H9 (cell line): Measurements from ENCODE around the gene RANBP6. TPM values are rescaled to one million over a fixed set of nuclear protein-coding genes. Genes with fewer than 3 reads are reported as not detected.
A peak's percentile ranks its signal among the peaks of the same experiment; 100 is the strongest.

Experiments used
- DNase-seq: peaks from one replicate; pipeline ENCODE4 v3.0.0-alpha.2; 2017
- H2AFZ ChIP-seq: one replicate; pipeline ENCODE4 v1.6.1; 2013; ENCODE audit warnings: mild to moderate bottlenecking, low read length, control low read depth, moderate library complexity
- H2AK5ac ChIP-seq: 2 replicates; pipeline ENCODE4 v1.6.1; 2013; ENCODE audit warnings: low read length, control low read depth, mixed read lengths; ENCODE audit not compliant: insufficient read length
- H2BK120ac ChIP-seq: one replicate; pipeline ENCODE4 v1.6.1; 2013; ENCODE audit warnings: low read depth, mild to moderate bottlenecking, low read length, control low read depth, inconsistent platforms; ENCODE audit not compliant: poor library complexity, severe bottlenecking
- H2BK12ac ChIP-seq: 2 replicates; pipeline ENCODE4 v1.6.1; 2013; ENCODE audit warnings: low read length, control low read depth, mixed read lengths, low read depth; ENCODE audit not compliant: insufficient read length
- H2BK15ac ChIP-seq: 2 replicates; pipeline ENCODE4 v1.6.1; 2013; ENCODE audit warnings: low read depth, low read length, control low read depth
- H2BK20ac ChIP-seq: one replicate; pipeline ENCODE4 v1.6.1; 2013; ENCODE audit warnings: low read depth, mild to moderate bottlenecking, low read length, control low read depth, inconsistent platforms; ENCODE audit not compliant: poor library complexity, severe bottlenecking
- H2BK5ac ChIP-seq: 2 replicates; pipeline ENCODE4 v1.6.1; 2013; ENCODE audit warnings: low read length, control low read depth, mixed read lengths; ENCODE audit not compliant: insufficient read length
- H3K14ac ChIP-seq: 2 replicates; pipeline ENCODE4 v1.6.1; 2013; ENCODE audit warnings: low read length, control low read depth; ENCODE audit not compliant: insufficient read depth
- H3K18ac ChIP-seq: 2 replicates; pipeline ENCODE4 v1.6.1; 2013; ENCODE audit warnings: low read depth, mild to moderate bottlenecking, mixed read lengths, low read length, control low read depth; ENCODE audit not compliant: insufficient read length
- H3K23ac ChIP-seq: 2 replicates; pipeline ENCODE4 v1.6.1; 2013; ENCODE audit warnings: low read length, control low read depth, mixed read lengths, low read depth; ENCODE audit not compliant: insufficient read length
- H3K23me2 ChIP-seq: 2 replicates; pipeline ENCODE4 v1.6.1; 2013; ENCODE audit warnings: low read depth, mild to moderate bottlenecking, mixed read lengths, low read length, control low read depth; ENCODE audit not compliant: insufficient read length, poor library complexity, severe bottlenecking
- H3K27ac ChIP-seq: 2 replicates; pipeline ENCODE4 v1.5.1; 2013; ENCODE audit warnings: low read length, control low read depth, mixed read lengths, low read depth; ENCODE audit not compliant: insufficient read length
- H3K27me3 ChIP-seq: 2 replicates; pipeline ENCODE4 v1.6.1; 2013; ENCODE audit warnings: low read length, control low read depth, inconsistent platforms; ENCODE audit not compliant: insufficient read depth
- H3K4ac ChIP-seq: 2 replicates; pipeline ENCODE4 v1.6.1; 2013; ENCODE audit warnings: low read depth, mild to moderate bottlenecking, control low read depth, inconsistent platforms, low read length, moderate library complexity
- H3K4me1 ChIP-seq: 2 replicates; pipeline ENCODE4 v1.6.1; 2013; ENCODE audit warnings: low read length, control low read depth, inconsistent platforms; ENCODE audit not compliant: insufficient read depth
- H3K4me2 ChIP-seq: 2 replicates; pipeline ENCODE4 v1.6.1; 2013; ENCODE audit warnings: low read length, control low read depth, mixed read lengths; ENCODE audit not compliant: insufficient read length, insufficient read depth
- H3K56ac ChIP-seq: 2 replicates; pipeline ENCODE4 v1.6.1; 2013; ENCODE audit warnings: low read depth, mild to moderate bottlenecking, mixed read lengths, low read length, control low read depth; ENCODE audit not compliant: insufficient read length
- H3K79me1 ChIP-seq: 2 replicates; pipeline ENCODE4 v1.6.1; 2013; ENCODE audit warnings: low read depth, mild to moderate bottlenecking, moderate library complexity, low read length, control low read depth, inconsistent platforms; ENCODE audit not compliant: insufficient read depth, poor library complexity, severe bottlenecking
- H3K79me2 ChIP-seq: 2 replicates; pipeline ENCODE4 v1.6.1; 2013; ENCODE audit warnings: low read length, control low read depth, inconsistent platforms; ENCODE audit not compliant: insufficient read depth
- H3K9ac ChIP-seq: 2 replicates; pipeline ENCODE4 v1.6.1; 2013; ENCODE audit warnings: low read length, control low read depth, mixed read lengths; ENCODE audit not compliant: insufficient read length; ENCODE audit errors: extremely low read depth
- H3K9me3 ChIP-seq: one replicate; pipeline ENCODE4 v1.6.1; 2013; ENCODE audit warnings: low read depth, low read length, inconsistent platforms; ENCODE audit not compliant: control insufficient read depth
- H3T11ph ChIP-seq: one replicate; pipeline ENCODE4 v1.6.1; 2013; ENCODE audit warnings: mild to moderate bottlenecking, low read length, control low read depth, inconsistent platforms
- H4K20me1 ChIP-seq: one replicate; pipeline ENCODE4 v1.6.1; 2013; ENCODE audit not compliant: control insufficient read depth, insufficient read length, insufficient read depth
- H4K5ac ChIP-seq: 2 replicates; pipeline ENCODE4 v1.6.1; 2013; ENCODE audit warnings: low read depth, mild to moderate bottlenecking, mixed read lengths, low read length, control low read depth; ENCODE audit not compliant: insufficient read length
- H4K8ac ChIP-seq: replicated peaks from 2 replicates; pipeline ENCODE4 v1.6.1; 2013; ENCODE audit warnings: low read length, control low read depth, mixed read lengths, low read depth; ENCODE audit not compliant: insufficient read length
- H4K91ac ChIP-seq: 2 replicates; pipeline ENCODE4 v1.6.1; 2013; ENCODE audit warnings: low read depth, mild to moderate bottlenecking, moderate library complexity, mixed read lengths, low read length, control low read depth; ENCODE audit not compliant: insufficient read length
- H3K27ac Mint-ChIP-seq, 3 experiments: 2 replicates in 2 of 3; 3 replicates in 1 of 3; pipeline ENCODE4 v1.8.0; 2020 to 2021; ENCODE audit warnings: mixed read lengths in 3 of 3, mild to moderate bottlenecking in 1 of 3, moderate library complexity in 1 of 3
- H3K27me3 Mint-ChIP-seq: 2 replicates; pipeline ENCODE4 v1.8.0; 2021; ENCODE audit warnings: low read depth, mild to moderate bottlenecking, moderate library complexity, mixed read lengths
- H3K36me3 Mint-ChIP-seq, 3 experiments: 2 replicates in 2 of 3; 3 replicates in 1 of 3; pipeline ENCODE4 v1.8.0; 2020 to 2021; ENCODE audit warnings: low read depth in 3 of 3, mixed read lengths in 3 of 3; ENCODE audit not compliant: insufficient read depth in 1 of 3
- H3K4me1 Mint-ChIP-seq, 2 experiments: 2 replicates each; pipeline ENCODE4 v1.8.0; 2020; ENCODE audit warnings: mixed read lengths in 2 of 2
- H3K4me3 Mint-ChIP-seq, 2 experiments: 2 replicates in 1 of 2; 3 replicates in 1 of 2; pipeline ENCODE4 v1.8.0; 2020 to 2021; ENCODE audit warnings: mild to moderate bottlenecking in 2 of 2, mixed read lengths in 2 of 2, moderate library complexity in 1 of 2
- H3K9me3 Mint-ChIP-seq, 2 experiments: 2 replicates in 1 of 2; 3 replicates in 1 of 2; pipeline ENCODE4 v1.8.0; 2020; ENCODE audit warnings: mild to moderate bottlenecking in 2 of 2, mixed read lengths in 2 of 2, moderate library complexity in 1 of 2
- CTCF ChIP-seq: fragments of 200-600 bp; sonication (generic); conservative IDR thresholded peaks from 3 replicates; pipeline ENCODE4 v1.8.0; 2021; ENCODE audit warnings: antibody characterized with exemption, mild to moderate bottlenecking
- WGBS: extraction: QIAGEN DNeasy Blood & Tissue Kit; methylation state at CpG from one replicate; pipeline ENCODE4 v1.1.7; 2013; ENCODE audit warnings: missing lambda C conversion rate, low lambda C conversion rate, mixed read lengths; ENCODE audit not compliant: insufficient read length; ENCODE audit errors: extremely low coverage; 5-methylcytosine and 5-hydroxymethylcytosine counted together
- total RNA-seq: library from RNA; stranded (reverse); gene quantifications from 2 replicates; pipeline ENCODE4 v1.2.1, GENCODE V29; 2021

RANBP6 gene
- total RNA-seq, 1 experiment from 2014 or later: 19.1 TPM

GRCh38 chr9:6055216-6055615 lies 39.8 kb upstream of the RANBP6 start:
- no peaks in the 10 kb centered on the region for H3K79me2 ChIP-seq
- H3K18ac ChIP-seq: no peak overlapping the region
- H3K4me3 Mint-ChIP-seq: no peak overlapping the region
- H3K23ac ChIP-seq: no peak overlapping the region
- H4K20me1 ChIP-seq: no peaks in the 10 kb centered on the region
- no peak overlapping the region for H2BK5ac ChIP-seq
- no peaks in the 10 kb centered on the region for H3K9me3 ChIP-seq
- no peak overlapping the region for H3K4me2 ChIP-seq
- peaks cover 5% of the 10 kb centered on the region for H3K27me3 Mint-ChIP-seq
- no peak overlapping the region for H4K5ac ChIP-seq
- no peak overlapping the region for H2BK12ac ChIP-seq
- H3K9ac ChIP-seq: no peak overlapping the region
- no peak overlapping the region for H3T11ph ChIP-seq
- H3K27ac ChIP-seq: no peak overlapping the region
- no peak overlapping the region for H3K27ac Mint-ChIP-seq
- H3K4me1 ChIP-seq: peaks cover 2% of the 10 kb centered on the region; the same call in 1 of the 2 replicates
- H3K56ac ChIP-seq: no peak overlapping the region
- peak; percentile 38 for DNase-seq
- H3K4ac ChIP-seq: no peak overlapping the region
- no peaks in the 10 kb centered on the region for H3K27me3 ChIP-seq
- H2AK5ac ChIP-seq: no peak overlapping the region
- H2AFZ ChIP-seq: no peak overlapping the region
- H3K4me1 Mint-ChIP-seq: peaks cover 7 to 10% of the 10 kb centered on the region in 2 experiments
- H2BK15ac ChIP-seq: no peak overlapping the region
- H4K91ac ChIP-seq: no peak overlapping the region
- H3K36me3 Mint-ChIP-seq: no peaks in the 10 kb centered on the region
- H3K23me2 ChIP-seq: no peaks in the 10 kb centered on the region
- peak; percentile 77 for TF ChIP-seq CTCF
- peaks cover 6 to 9% of the 10 kb centered on the region in 2 experiments; a peak in 4 of 5 replicates for H3K9me3 Mint-ChIP-seq
- H2BK120ac ChIP-seq: no peak overlapping the region
- no peak overlapping the region for H4K8ac ChIP-seq
- H3K79me1 ChIP-seq: no peaks in the 10 kb centered on the region
- no peak overlapping the region for H3K14ac ChIP-seq
- H2BK20ac ChIP-seq: no peak overlapping the region
- WGBS: no CpG with 5 or more reads among the region's 2 CpGs
